CD4-positive, alpha-beta T cell treated with Interleukin-15 for 1 hour (primary cell): ENCODE measurements around the gene TEX36.
"Not testable (repeated sequence)": the region's sequence is repeated elsewhere in the genome, so short reads cannot be mapped to it uniquely, and the experiment has no call there.

ENCODE experiments used
- DNase-seq: peaks from one replicate; pipeline ENCODE4 v3.0.0-alpha.2; 2020

The TEX36 gene, protein sequence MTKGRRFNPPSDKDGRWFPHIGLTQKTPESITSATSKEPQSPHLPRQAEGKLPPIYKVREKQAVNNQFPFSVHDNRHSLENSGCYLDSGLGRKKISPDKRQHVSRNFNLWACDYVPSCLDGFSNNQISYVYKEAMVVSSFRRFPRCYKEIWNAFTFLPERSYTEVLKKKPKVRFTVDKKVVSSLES

DNA sequence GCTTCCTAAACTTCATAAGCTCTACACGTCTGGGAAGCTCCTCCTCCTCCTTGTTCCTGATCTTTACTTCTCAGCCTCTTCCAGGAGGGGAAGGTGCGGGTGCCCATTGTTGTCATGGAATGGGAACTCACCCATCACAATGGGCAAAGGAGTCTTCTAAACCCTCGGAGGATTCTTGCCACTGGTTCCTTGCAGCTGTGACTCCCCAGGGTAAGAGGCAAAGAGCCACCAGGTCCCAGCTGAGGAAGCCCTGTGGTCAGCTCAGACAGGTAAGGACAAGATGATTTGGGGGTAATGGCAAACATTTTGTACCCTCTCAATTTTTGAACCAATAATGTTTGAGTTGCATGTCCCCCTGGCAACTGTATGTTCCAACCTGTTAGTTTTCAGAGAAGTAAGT, at the start of gene TEX36:
TEX36 (minus strand) TSS at position 101 of the 400 bp plus-strand sequence. CDS start 174 bp downstream, outside the sequence.
- no peak for DNase-seq

DNA sequence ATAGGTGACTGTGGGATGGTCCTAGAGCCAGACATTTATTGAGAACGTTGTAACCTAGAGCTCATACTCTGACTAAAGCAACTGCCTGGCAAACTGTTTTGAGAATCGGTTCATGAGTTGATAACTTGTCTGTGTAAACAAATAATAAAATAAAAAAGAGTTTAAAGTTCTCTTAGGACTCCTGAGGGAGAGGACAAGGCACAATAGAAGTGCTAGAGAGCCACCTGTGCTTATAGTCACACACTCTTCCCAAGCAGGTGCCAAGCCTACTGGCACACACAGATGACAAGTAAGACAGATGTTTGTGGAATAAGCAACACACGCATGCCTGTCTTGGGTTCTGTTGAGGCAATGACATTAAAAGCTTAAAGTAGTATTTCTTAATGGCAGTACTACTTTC, 44.5 kb upstream of the TEX36 start:
- DNase-seq, result no peak

DNA sequence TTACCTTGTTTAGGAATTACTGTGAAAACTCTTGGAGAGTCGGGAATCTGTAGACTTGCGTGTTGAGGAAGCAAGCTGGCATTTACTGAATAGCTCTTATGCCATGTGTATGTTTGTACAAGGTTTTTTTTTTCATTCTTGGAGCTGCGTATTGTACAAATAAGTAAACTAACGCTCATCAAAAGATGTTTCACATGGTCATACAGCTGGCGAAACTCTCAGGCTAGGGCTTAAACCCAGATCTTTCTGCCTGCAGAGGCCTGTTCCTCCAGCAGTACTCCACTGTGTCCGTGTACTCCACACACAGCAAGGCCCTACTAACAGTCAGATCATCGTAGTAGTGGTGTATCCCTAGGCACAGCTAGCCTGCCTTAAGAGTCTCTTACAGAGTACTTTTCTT, 44.0 kb upstream of the TEX36 start:
- no peak for DNase-seq

DNA sequence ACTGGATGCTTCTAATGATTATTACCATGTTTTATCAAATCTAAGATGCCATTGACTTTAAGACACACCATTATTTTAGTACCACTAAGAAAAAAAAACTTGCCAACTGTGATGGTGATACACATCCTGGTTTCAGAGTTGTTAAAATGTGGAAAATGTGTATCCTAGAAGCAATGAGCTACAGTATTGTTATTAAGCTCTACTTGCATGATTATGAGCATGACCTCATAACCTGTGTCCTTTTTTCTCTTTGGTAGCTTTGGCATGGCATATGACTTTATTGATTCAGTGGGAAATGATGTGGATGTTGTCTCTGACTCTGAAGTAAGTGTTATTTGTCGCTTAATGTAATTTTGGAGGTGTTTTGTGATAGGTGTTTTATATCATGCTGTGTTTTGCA, 39.8 kb upstream of the TEX36 start:
- no peak for DNase-seq

DNA sequence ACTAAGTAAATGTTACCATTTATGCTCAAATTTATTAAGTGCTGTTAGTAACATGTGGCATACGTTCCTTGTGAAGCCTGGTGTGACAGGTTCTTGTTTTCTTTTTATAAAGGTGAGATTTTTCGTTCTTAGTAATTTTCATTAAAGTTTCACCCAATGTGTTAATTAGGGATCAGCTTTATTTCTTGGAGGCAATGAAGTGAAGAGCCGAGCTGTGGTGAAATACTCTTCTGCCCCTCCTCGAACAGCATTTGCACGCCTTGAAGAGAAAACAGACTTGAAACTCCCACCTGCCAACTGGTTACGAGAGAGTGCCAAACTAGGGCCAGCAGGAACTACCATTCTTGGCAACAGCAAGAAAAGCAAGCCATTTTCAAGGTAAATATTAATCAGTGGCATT, 38.1 kb upstream of the TEX36 start:
- no peak for DNase-seq

DNA sequence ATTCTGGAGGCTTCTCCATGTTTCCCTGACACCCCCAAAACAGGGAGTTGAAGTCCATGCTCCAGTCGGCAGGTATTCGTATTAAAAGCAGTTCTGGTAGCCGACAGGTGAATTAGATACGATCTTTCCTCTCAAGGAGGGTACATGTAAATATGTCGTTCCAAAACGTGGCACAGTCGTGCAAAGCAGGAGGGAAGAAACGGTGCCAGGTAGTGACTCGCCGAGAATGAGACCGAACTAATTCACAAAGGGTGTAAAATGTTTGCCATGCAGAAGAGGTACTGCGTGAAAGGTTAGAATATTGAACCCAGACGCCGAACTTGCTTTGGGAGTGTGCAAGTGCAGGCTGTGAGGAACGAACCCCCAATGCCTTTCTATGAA, 37.0 kb upstream of the TEX36 start:
- no peak for DNase-seq

DNA sequence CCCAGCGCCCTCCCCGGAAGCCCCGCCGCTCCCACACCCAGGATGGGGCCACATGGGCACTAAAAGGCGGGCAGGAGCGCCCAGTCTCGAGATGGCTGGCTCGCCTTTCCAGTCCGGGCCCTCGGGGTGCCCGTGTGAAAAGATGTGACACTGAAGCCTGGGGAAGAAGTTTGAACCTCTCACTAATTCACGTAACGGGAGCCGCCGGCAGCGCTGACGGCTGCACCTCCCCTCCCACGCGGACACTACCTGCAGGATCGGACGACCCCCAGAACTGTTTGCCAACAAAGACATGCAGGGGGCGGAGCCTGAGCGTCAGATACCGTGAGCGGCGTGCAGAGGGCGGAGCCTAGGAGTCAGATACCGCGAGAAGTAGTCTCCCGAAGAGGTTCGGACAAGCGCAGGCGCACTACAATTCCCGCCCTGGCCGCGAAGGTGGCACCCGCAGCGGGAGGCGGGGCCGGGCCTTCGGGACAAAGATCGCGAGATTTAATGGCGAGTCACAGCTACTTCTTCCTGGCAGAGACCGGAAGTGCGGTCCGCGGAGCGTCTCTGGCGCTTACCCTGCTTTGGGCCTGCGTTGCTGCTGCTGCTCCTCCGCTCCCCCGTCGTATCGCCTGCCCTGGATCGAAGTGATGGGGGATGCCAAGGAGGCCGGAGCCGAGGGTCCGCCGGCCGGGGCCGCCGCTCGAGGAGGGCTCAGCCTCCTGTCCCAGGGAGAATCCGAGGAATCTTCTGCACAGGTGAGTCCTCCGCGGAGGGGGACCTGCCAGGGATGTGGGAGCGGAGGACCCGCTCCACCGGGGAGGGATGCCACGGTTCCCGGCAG, 36.4 kb upstream of the TEX36 start, which contains the start of gene EDRF1:
EDRF1 (plus strand) TSS at position 537 of the 829 bp plus-strand sequence; CDS start at position 636, 99 bp downstream.
- peak; percentile 100 for DNase-seq

DNA sequence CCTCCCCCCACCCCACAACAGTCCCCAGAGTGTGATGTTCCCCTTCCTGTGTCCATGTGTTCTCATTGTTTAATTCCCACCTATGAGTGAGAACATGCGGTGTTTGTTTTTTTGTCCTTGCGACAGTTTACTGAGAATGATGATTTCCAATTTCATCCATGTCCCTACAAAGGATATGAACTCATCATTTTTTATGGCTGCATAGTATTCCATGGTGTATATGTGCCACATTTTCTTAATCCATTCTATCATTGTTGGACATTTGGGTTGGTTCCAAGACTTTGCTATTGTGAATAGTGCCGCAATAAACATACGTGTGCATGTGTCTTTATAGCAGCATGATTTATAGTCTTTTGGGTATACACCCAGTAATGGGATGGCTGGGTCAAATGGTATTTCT, 31.8 kb upstream of the TEX36 start:
- DNase-seq, result not testable (repeated sequence)

DNA sequence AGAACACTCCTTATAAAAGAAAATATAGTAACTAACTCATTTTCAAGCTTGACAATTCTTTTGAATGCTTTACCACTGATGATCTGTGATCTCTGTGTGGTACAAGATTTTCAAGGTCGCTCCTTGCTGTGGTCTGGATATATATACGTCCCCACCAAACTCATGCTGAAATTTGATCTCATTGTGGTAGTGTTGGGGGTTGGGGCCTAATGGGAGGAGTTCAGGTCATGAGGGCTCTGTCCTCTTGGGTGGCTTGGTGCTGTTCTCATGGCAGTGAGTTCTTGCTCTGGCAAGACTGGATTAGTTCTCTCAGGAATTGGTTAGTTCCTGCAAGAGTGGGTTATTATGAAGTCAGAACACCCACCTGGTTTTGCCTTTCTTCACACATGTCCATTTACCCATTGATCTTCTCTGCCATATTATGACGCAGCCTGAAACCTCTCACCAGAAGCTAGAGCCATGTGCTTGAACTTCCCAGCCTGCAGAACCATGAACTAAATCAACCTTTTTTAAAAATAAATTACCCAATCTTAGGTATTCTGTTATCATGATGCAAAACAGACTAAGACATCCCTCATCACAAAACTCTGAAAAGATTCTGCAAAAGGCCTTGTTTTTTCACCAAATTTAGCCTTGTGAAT, 28.3 kb upstream of the TEX36 start:
- no peak for DNase-seq

DNA sequence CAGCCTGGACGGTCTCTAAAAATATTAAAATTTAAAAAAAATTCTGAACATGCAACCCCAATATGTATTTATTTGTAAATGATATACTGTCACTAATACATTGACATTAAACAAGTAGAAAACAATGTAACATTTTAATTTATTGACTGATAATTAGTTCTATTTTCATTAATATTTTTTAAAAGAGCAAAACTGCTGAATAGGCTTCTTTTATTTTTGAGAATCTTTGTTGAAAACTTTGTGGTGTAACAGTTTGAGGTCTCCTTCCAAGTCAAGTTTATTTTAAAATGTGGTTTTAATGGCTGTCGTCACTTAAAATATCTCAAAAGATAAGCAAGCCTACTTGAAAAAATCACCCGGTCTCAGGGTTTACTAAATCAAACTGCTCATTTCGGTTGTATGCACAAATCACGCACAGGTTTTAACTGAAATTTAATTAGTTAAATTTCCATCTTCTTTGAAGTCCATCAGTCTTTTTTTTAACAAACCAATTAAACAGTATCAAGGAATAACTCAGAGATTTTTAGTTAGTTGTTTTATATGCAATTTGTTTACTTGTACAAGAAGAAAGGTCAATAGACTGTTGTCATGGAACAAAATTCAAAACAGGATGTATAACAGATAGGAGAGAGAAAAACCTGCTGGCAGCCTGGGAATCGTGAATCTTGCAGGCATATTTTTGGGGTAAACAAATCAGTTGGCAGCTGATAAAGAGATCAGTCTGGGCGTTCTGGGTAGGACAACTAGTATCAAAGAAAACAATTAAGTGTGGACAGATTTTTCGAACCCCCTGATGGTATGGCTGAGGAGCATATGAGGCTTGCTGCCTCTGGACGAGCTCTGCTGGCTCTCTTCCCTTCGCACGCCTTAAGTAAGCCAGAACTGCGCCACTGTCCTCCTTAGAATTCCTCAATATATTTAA, 26.9 kb upstream of the TEX36 start:
- DNase-seq, result no peak

DNA sequence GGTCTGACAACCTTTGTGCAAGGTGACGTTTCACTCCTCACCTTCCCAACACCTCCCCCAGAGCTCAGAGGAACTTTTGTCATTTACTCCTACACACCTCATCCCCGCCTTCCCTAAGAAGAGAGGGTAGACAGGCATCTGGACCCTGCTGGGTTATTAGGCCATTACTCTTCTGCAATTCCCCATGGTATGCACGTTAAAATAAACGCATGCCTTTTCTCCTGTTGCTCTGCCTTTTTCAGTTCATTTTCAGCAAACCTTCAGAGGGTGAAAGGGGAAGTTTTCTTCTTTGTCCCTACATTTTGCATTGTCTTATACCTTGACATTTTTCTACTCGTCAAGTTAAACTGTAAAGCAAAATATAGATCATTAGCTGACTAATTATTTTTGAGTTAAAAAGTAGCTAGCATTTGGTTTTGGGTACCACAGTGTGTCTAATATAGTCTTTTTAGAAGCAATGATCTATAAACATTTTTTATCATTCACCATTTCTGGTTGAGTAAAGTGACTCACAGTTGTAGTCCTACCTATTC, 26.1 kb upstream of the TEX36 start:
- no peak for DNase-seq

DNA sequence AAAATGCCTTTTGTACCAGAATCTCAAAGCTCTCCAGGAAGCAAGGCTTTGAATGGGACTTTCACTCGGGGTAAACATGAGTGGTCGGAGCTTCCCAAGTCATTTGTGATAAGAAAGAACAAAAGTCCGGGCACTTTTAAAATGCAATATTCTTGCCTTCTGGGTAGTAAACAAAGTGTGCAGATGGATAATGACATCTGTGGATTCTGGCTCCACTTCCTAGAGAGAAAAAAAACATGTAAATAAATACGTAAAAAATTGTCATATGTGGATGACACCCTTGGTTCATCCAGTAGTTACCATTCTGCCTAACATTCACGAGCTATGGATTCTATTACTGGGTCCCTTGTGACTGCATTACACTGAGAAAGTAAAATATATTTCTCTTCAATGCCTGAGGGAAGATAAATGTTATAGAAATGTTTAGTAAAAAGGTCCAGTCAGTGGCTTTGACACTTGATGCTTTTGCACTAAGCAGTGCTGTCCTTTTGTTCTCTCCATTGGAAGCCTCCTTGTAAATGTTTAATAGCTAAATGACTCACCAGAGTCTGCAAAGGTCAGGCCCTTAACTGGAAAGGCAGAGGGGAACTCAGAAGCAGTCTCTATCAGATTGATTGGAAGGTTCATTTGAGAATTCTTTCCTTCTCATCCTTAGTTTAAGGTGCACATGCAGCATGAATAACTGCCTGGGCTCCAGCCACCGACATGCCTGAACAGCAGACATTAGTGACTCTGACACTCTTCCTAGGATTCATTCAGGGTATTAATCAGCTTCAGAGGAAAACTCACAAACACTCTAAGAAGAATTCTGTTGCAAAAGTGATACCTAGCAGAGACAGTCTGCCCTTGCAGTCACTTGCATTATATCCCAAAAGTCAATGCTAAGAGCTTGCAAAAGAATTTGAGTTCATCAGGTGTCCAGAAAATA, 24.8 kb upstream of the TEX36 start:
- no peak for DNase-seq

DNA sequence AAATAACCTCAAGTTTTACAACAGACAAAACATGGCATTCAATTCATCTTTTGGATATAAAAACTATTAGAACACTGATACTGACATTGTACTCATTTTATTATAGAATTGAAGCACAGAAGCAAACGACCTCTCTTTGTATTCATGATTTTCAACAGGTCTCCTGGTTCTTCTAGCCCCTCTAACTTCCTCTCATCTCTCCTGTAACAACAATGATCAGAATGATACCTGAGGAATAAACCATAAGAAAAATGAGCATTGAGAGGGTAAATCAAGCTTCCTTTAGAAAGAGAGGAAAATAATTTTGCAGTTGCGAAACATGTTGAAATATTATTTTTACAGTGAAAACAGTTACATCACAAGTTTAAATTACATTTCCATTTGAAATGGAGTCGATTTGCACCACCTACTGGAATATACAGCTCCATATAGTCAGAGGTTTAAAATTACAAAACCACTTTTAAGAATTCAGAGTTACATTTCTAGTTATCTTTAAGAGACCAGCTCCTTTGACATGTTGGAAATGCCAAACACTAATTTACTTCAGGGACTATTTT, 17.5 kb upstream of the TEX36 start:
- DNase-seq, result no peak

DNA sequence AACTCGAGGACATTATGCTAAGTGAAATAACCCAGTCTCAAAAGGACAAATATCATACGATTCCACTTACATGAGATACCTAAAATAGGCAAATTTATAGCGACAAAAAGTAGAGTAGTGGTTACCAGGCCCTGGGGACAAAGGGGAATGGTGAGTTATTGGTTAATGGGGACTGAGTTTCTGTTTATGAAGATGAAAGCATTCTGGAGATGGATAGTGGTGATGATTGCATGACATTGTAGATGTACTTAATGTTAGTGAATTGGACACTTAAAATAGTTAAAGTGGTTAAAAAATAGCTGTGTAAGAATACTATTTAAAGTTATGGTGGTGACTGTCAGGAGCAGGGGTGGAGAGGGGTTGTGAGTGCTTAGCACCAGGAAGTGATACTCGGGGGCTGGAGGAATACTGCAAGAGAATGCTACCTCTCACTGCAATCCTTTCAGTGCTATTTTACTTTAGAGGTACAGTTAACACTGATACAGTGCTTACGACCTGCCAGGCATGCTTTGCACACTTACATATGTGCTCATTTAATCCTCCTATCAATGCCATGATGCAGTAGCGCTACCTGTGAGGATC, 16.7 kb upstream of the TEX36 start:
- DNase-seq, result no peak

DNA sequence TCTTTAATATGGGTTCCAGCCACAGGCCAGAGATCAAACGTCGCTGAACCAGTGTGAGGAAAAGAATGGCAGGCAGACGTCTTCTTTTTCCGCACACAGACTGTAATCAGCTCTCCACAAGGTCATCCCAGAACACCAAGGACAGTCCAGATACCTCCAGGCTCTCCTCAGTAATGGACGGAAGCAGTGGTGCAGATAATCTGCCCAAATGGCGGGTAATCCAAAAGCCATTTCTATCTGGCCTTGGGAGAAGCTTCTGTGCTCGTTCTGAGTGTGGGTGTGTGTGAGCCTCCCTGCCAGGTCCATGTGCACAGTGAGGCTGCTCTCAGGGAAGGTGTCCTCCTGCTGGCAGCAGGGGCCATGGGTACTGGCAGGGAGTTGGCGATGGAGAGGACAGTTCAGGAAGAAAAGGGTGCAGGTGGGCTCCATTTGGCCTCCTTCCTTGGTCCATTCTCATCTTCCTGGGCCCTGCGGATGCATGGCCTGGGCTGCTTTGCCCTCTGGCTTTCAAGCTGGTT, 15.6 kb upstream of the TEX36 start:
- no peak for DNase-seq

DNA sequence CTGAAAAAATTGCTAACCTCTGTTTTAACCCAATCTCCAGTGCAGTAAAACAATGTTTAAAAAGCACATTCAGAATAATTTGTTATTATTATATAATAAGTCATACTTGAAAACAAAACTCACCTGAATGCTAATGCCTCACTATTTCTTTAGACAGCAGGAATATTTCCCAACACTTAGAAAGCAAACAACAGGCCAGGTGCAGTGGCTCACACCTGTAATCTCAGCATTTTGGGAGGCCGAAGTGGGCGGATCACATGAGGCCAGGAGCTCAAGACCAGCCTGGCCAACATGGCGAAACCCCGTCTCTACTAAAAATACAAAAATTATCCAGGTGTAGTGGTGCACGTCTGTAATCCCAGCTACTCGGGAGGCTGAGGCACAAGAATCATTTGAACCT, 13.9 kb upstream of the TEX36 start:
- not testable (repeated sequence) for DNase-seq

DNA sequence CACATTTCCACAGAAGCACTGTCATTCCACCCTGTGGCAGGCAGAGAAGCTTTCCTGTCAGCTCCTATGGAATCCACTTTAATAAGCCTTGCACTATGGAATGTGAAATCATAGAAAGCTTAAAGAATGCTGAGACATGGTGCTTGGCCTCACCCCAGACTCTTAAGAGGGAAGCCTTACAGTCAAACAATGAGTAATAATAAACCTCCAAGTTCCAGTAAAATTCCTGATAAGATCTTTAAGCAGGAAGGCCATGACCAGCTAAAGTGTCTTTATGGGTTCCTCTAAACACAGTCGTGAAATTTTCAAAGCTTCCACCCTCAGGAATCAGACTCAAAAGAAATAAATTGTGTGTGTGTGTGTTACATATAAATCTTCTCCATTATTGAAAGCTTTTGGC, 11.9 kb upstream of the TEX36 start:
- DNase-seq, result no peak

DNA sequence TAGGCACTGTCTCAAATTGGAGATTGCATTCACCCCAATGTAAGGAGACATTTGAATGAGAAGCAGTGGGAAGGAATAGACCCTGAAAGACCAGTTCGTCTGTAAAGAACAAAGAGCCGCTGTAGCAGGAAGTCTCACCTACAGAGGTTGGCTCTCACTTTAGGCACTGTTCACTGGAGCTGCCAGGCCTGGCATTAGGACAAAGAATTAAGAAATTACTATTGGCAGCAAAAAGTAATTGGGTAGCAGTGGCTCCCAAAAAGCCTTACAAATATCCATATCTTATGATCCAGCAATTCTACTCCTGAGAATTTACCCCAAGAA, 10.5 kb upstream of the TEX36 start:
- no peak for DNase-seq

DNA sequence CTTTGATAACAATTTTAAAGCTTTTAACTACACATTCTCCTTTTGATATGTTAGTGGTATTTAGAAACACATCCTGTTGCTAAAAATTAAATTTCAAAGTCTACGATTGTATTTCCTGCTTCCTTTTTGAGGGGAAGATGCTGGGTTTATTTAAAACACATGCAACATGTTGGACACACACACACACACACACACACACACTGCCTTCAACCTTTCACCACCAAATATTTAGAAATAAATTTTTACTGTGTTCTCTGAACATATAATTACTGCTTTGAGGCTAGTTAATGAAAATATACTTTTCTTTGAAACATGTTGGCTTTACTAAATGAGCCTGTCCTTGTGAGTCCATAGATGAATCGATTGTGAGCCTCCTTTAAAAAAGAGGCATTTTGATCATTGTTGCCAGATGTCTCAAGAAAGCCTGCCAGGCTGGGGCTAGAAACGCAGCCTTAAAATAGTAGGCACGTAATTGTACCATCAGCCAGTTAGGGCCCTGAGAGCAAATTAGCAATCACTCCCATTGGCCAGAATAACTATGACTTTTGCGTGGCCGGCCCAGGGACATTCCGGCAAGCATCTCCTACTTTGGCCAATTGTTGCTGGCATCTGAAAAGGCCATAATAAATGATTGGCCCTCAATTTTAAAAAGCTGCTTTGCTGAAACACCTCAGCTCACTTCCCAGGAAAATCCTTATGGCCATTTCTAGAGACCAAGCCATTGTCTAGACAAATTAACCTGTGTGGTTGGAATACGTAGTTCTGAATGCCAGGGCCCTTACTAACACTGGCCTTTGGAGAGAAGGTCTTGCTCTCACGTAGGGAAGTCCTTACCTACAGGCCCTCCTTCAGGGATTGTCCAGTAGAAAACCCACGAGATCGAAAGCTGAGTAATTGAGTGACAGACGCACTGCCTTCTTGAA, 9.9 kb upstream of the TEX36 start:
- no peak for DNase-seq

DNA sequence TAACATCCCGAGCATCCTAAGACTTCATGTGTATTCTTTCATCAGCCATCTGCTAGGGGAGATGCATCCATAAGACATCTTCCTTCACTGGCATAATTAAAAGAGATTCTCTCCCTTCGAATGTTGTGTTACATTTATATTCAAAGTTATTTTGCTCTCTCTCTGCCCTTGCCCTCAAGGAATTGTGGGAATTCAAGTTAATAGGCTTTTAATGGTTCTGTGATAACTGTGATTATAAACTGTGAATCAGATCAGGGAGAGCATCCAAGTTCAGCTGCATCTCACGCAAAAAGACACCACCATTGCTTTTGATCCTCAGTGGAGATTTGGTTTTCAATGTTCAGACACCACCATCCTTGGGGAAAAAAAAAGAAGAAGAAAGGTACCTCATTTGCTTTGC, 9.2 kb upstream of the TEX36 start:
- no peak for DNase-seq
